Prostate gland (tissue), 2 donors: Measurements from ENCODE around the gene MRAS. TPM values are rescaled to one million over a fixed set of nuclear protein-coding genes. Genes with fewer than 3 reads are reported as not detected.

Experiments
- DNase-seq: peaks from one replicate; pipeline ENCODE4 v3.0.0-alpha.2; 2019; ENCODE audit warnings: low spot score
- H3K27ac ChIP-seq, 2 donors: fragments of 200-600 bp; sonication (generic); 2 replicates each; pipeline ENCODE4 v1.5.1; 2017 to 2019
- H3K27me3 ChIP-seq: fragments of 200-600 bp; sonication (generic); replicated peaks from 2 replicates; pipeline ENCODE4 v1.5.1; 2019; ENCODE audit not compliant: insufficient read depth
- H3K36me3 ChIP-seq, 2 donors: fragments of 200-600 bp; sonication (generic); 1 replicate in 1 of 2; 2 replicates in 1 of 2; pipeline versions ENCODE4 v1.5.1 to v1.8.1; 2017 to 2019
- H3K4me1 ChIP-seq: fragments of 200-600 bp; sonication (generic); replicated peaks from 2 replicates; pipeline ENCODE4 v1.5.1; 2019
- H3K4me3 ChIP-seq, 2 donors: fragments of 200-600 bp; sonication (generic); 2 replicates each; pipeline ENCODE4 v1.5.1; 2017 to 2019
- H3K9me3 ChIP-seq: fragments of 200-600 bp; sonication (generic); 2 replicates; pipeline ENCODE4 v1.5.1; 2017
- CTCF ChIP-seq, 4 experiments: fragments of 200-600 bp in 2 of 4; fragments of 450-650 bp in 2 of 4; sonication (generic) in 2 of 4; IDR thresholded peaks; 1 replicate in 3 of 4; 2 replicates in 1 of 4; pipeline ENCODE4 v1.5.1; 2016 to 2019; ENCODE audit warnings: antibody characterized with exemption in 4 of 4, mild to moderate bottlenecking in 2 of 4, moderate library complexity in 2 of 4
- POLR2A ChIP-seq: fragments of 450-650 bp; IDR thresholded peaks from one replicate; pipeline ENCODE4 v1.6.1; 2016; ENCODE audit warnings: antibody characterized with exemption, mild to moderate bottlenecking
- POLR2AphosphoS5 ChIP-seq: sonication (generic); formaldehyde crosslinking; IDR thresholded peaks from one replicate; pipeline ENCODE4 v1.6.1; 2017; ENCODE audit warnings: antibody characterized with exemption
- WGBS: methylation state at CpG from one replicate; pipeline ENCODE4 v1.1.5; 2018; 5-methylcytosine and 5-hydroxymethylcytosine counted together
- intact Hi-C: fragments of 100-400 bp; cut with DNase I; formaldehyde crosslinking; loops from one replicate; pipeline ENCODE4 v1.14.2; 2022
- total RNA-seq, 2 donors: library from RNA; depleted of rRNA; stranded (reverse); fragments of >200 nt; gene quantifications; one replicate each; pipeline ENCODE4 v1.1.0, GENCODE V29; 2016

MRAS gene
- total RNA-seq, 2 donors from 2014 or later: 8.7 to 25.3 TPM

DNA sequence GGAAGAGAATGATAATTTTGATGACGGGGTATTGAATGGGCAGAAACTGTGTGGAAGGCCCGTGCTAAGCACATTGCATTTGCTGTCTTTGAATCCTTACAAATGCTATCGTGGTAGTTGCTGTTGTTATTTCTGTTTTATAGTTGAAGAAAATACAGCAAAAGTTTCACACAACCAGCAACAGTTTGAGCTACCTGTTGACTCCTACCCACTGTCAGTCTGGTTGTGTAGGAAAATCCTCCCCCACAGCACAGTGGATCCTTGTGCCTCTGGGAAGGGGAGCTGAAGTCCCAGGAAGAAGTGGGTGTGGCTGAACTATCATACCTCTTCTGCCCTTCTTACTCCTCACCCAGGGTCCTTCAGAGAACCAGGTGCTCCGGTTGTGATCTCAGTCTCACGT is 29.4 kb downstream of the MRAS start:
- no peak overlapping the region for H3K27ac ChIP-seq
- intact Hi-C loops: no loop called here

DNA sequence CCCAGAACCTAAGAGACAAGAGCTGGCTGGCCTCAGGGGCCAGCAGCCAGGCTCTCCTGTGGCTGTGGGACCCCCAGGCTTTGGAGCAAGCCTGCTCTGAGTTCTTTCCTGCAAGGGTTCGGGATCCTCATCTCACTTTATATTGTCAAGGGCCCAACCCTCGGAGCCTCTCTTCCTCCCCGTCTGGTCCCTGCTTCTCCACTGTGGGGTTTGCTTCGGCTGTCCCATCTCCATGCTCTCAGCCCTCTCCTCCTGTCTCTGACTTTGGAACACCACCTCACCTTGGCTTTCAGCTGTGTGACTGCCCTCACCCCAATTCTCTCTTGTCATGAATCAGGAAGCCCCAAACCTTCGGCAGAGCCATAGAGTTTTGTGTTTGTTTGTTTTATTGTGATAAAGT is 30.0 kb downstream of the MRAS start:
- H3K27ac ChIP-seq: no peak overlapping the region

More for the DNA sequence above, 29.4 kb downstream of the MRAS start:
- H3K27me3 ChIP-seq: no peaks in the 10 kb centered on the region
- 67% methylated on average over 5 of the region's 5 CpGs for WGBS
- H3K4me1 ChIP-seq: no peaks in the 10 kb centered on the region
- H3K9me3 ChIP-seq: no peaks in the 10 kb centered on the region
- H3K4me3 ChIP-seq: no peak overlapping the region
- TF ChIP-seq POLR2AphosphoS5 (no peak), POLR2A (no peak), CTCF (IDR thresholded peaks at IDR 0.05) (no peak)
- no peaks in the 10 kb centered on the region for H3K36me3 ChIP-seq
- DNase-seq: no peak

DNA sequence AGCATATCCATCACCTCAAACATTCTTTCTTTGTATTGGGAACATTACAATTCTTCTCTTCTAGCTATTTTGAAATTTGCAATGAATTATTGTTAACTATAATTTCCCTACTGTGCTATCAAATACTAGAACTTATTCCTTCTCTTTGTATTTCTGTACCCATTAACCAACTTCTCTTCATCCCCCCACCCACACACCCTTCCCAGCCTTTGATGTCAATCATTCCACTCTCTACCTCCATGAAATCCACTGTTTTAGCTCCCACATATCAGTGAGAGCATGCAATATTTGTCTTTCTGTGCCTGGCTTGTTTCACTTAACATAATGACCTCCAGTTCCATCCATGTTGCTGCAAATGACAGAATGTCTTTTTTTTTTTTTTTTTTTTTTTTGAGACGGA is 30.6 kb downstream of the MRAS start:
- intact Hi-C loops: no loop called here
- 73% methylated on average over 1 of the region's 1 CpG for WGBS
- Histone ChIP-seq H3K27me3 (no peaks in the 10 kb centered on the region), H3K9me3 (no peaks in the 10 kb centered on the region), H3K27ac (no peak overlapping the region), H3K4me3 (no peak overlapping the region), H3K36me3 (no peaks in the 10 kb centered on the region), H3K4me1 (no peaks in the 10 kb centered on the region)
- TF ChIP-seq POLR2AphosphoS5 (no peak), POLR2A (no peak), CTCF (IDR thresholded peaks at IDR 0.05) (no peak)
- DNase-seq: no peak

More for the DNA sequence above, 30.0 kb downstream of the MRAS start:
- H3K27me3 ChIP-seq: no peaks in the 10 kb centered on the region
- H3K9me3 ChIP-seq: no peaks in the 10 kb centered on the region
- TF ChIP-seq POLR2A (no peak), CTCF (IDR thresholded peaks at IDR 0.05) (no peak)
- WGBS: 83% methylated on average over 5 of the region's 5 CpGs
- DNase-seq: no peak
- intact Hi-C loops: no loop called here
- H3K4me3 ChIP-seq: no peak overlapping the region
- H3K36me3 ChIP-seq: no peaks in the 10 kb centered on the region
- no peaks in the 10 kb centered on the region for H3K4me1 ChIP-seq

GRCh38 chr3:138381413-138381901 is 33.1 kb downstream of the MRAS start:
- H3K4me3 ChIP-seq: no peak overlapping the region
- H3K27ac ChIP-seq: peak overlapping the region; percentile 60 to 71
- 54% methylated on average over 5 of the region's 5 CpGs for WGBS
- intact Hi-C loops: loop anchor here (5.0 kb wide), 1 partner anchor 34 kb away; the partner anchor contains the start of gene MRAS
- H3K4me1 ChIP-seq: no peaks in the 10 kb centered on the region
- TF ChIP-seq POLR2A: no peak
- TF ChIP-seq CTCF (IDR thresholded peaks at IDR 0.05): no peak
- TF ChIP-seq POLR2AphosphoS5: no peak
- H3K9me3 ChIP-seq: no peaks in the 10 kb centered on the region
- no peaks in the 10 kb centered on the region for H3K27me3 ChIP-seq
- DNase-seq: no peak
- H3K36me3 ChIP-seq: no peaks in the 10 kb centered on the region

GRCh38 chr3:138381950-138382715 is 33.8 kb downstream of the MRAS start:
- peak; percentile 50 for TF ChIP-seq POLR2AphosphoS5
- TF ChIP-seq CTCF (IDR thresholded peaks at IDR 0.05): no peak
- Histone ChIP-seq H3K9me3 (no peaks in the 10 kb centered on the region), H3K4me1 (no peaks in the 10 kb centered on the region), H3K36me3 (no peaks in the 10 kb centered on the region), H3K4me3 (no peak overlapping the region), H3K27ac (peak overlapping the region; percentile 60 to 71), H3K27me3 (no peaks in the 10 kb centered on the region)
- 94% methylated on average over 3 of the region's 3 CpGs for WGBS
- intact Hi-C loops: loop anchor here (5.0 kb wide), 1 partner anchor 35 kb away; the partner anchor contains the start of gene MRAS
- DNase-seq: peak; percentile 47
